OCI-LY1 (cell line): ENCODE results near the gene BLM.

Experiments used
- H2AFZ ChIP-seq: fragments of 200-600 bp; sonication (generic), shearing (Covaris generic); 2 replicates; pipeline ENCODE4 v1.6.0; 2014; ENCODE audit warnings: antibody characterized with exemption, mild to moderate bottlenecking, low read length
- H3F3A ChIP-seq: fragments of 200-600 bp; sonication (generic), shearing (Covaris generic); 2 replicates; pipeline ENCODE4 v1.6.0; 2014; ENCODE audit warnings: mild to moderate bottlenecking, antibody characterized with exemption, low read length, moderate library complexity; ENCODE audit not compliant: insufficient read depth
- H3K27ac ChIP-seq: fragments of 200-600 bp; sonication (generic); 2 replicates; pipeline ENCODE4 v1.5.1; 2014; ENCODE audit warnings: low read length, mixed run types, mild to moderate bottlenecking, low read depth; ENCODE audit not compliant: poor library complexity, severe bottlenecking
- H3K27me3 ChIP-seq: fragments of 200-600 bp; sonication (generic); 2 replicates; pipeline ENCODE4 v1.6.0; 2014; ENCODE audit warnings: antibody characterized with exemption, mild to moderate bottlenecking, low read length, moderate library complexity; ENCODE audit not compliant: insufficient read depth
- H3K36me3 ChIP-seq: fragments of 200-600 bp; sonication (generic); 2 replicates; pipeline ENCODE4 v1.6.1; 2014; ENCODE audit warnings: mild to moderate bottlenecking, antibody characterized with exemption, low read length, moderate library complexity, mixed read lengths; ENCODE audit not compliant: insufficient read depth
- H3K4me1 ChIP-seq: fragments of 200-600 bp; sonication (generic); 2 replicates; pipeline ENCODE4 v1.5.1; 2014; ENCODE audit warnings: mild to moderate bottlenecking, low read length, moderate library complexity; ENCODE audit not compliant: insufficient read depth, severe bottlenecking
- H3K4me2 ChIP-seq: fragments of 200-600 bp; sonication (generic), shearing (Covaris generic); 2 replicates; pipeline ENCODE4 v1.6.1; 2014; ENCODE audit warnings: low read length
- H3K4me3 ChIP-seq: fragments of 200-600 bp; sonication (generic); 2 replicates; pipeline ENCODE4 v1.5.1; 2014; ENCODE audit warnings: low read length, low read depth, mild to moderate bottlenecking, mixed read lengths; ENCODE audit not compliant: poor library complexity, severe bottlenecking
- H3K79me2 ChIP-seq: fragments of 200-600 bp; shearing (Covaris generic); 2 replicates; pipeline ENCODE4 v1.6.1; 2016; ENCODE audit warnings: mixed run types, low read length, mixed read lengths; ENCODE audit not compliant: insufficient read depth
- H3K9ac ChIP-seq: fragments of 200-600 bp; sonication (generic), shearing (Covaris generic); 2 replicates; pipeline ENCODE4 v1.6.1; 2014; ENCODE audit warnings: mild to moderate bottlenecking, low read length, mixed read lengths
- H3K9me2 ChIP-seq: fragments of 200-600 bp; sonication (generic), shearing (Covaris generic); 2 replicates; pipeline ENCODE4 v1.6.1; 2014; ENCODE audit warnings: low read depth, mild to moderate bottlenecking, low read length, mixed read lengths
- H3K9me3 ChIP-seq: fragments of 200-600 bp; shearing (Covaris generic); 2 replicates; pipeline ENCODE4 v1.6.1; 2014; ENCODE audit warnings: low read length, mixed read lengths
- H4K20me1 ChIP-seq: fragments of 200-600 bp; sonication (generic), shearing (Covaris generic); 2 replicates; pipeline ENCODE4 v1.6.0; 2016; ENCODE audit warnings: mild to moderate bottlenecking, low read length; ENCODE audit not compliant: insufficient read depth
- EZH2 ChIP-seq: fragments of 200-600 bp; sonication (generic), shearing (Covaris generic); IDR thresholded peaks from 2 replicates; pipeline ENCODE4 v1.8.0; 2017; ENCODE audit warnings: borderline replicate concordance, mixed run types, mild to moderate bottlenecking, antibody characterized with exemption, low read length, moderate library complexity, mixed read lengths
- TF ChIP-seq, protein P1 (sequence below): fragments of 200-600 bp; sonication (generic), shearing (Covaris generic); IDR thresholded peaks from 2 replicates; pipeline ENCODE4 v1.5.1; 2017; ENCODE audit warnings: mild to moderate bottlenecking, antibody characterized with exemption, low read length, moderate library complexity, mixed read lengths

The BLM gene

GRCh38 chr15:90813796-90814190 lies 96.6 kb downstream of the BLM start:
- H3K9ac ChIP-seq, result no peak overlapping the region
- no peak overlapping the region for H2AFZ ChIP-seq
- TF ChIP-seq, protein P1, sequence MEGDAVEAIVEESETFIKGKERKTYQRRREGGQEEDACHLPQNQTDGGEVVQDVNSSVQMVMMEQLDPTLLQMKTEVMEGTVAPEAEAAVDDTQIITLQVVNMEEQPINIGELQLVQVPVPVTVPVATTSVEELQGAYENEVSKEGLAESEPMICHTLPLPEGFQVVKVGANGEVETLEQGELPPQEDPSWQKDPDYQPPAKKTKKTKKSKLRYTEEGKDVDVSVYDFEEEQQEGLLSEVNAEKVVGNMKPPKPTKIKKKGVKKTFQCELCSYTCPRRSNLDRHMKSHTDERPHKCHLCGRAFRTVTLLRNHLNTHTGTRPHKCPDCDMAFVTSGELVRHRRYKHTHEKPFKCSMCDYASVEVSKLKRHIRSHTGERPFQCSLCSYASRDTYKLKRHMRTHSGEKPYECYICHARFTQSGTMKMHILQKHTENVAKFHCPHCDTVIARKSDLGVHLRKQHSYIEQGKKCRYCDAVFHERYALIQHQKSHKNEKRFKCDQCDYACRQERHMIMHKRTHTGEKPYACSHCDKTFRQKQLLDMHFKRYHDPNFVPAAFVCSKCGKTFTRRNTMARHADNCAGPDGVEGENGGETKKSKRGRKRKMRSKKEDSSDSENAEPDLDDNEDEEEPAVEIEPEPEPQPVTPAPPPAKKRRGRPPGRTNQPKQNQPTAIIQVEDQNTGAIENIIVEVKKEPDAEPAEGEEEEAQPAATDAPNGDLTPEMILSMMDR, result no peak
- no peak for TF ChIP-seq EZH2
- no peak overlapping the region for H3K4me3 ChIP-seq
- H3K4me1 ChIP-seq, result peaks cover 25% of the 10 kb centered on the region
- no peak overlapping the region for H3K4me2 ChIP-seq
- H3K79me2 ChIP-seq, result no peaks in the 10 kb centered on the region
- H3F3A ChIP-seq, result no peaks in the 10 kb centered on the region
- H4K20me1 ChIP-seq, result no peaks in the 10 kb centered on the region
- H3K27me3 ChIP-seq, result no peaks in the 10 kb centered on the region
- H3K9me2 ChIP-seq, result no peaks in the 10 kb centered on the region
- H3K27ac ChIP-seq, result no peak overlapping the region
- H3K36me3 ChIP-seq, result peaks cover 66% of the 10 kb centered on the region
- no peaks in the 10 kb centered on the region for H3K9me3 ChIP-seq

GRCh38 chr15:90814191-90814821 lies 97.2 kb downstream of the BLM start:
- Histone ChIP-seq H2AFZ (no peak overlapping the region), H3K4me3 (no peak overlapping the region), H3K4me2 (no peak overlapping the region), H3K27me3 (no peaks in the 10 kb centered on the region), H3K27ac (no peak overlapping the region), H3K9ac (no peak overlapping the region), H3K9me3 (no peaks in the 10 kb centered on the region), H3K79me2 (no peaks in the 10 kb centered on the region), H3K4me1 (peaks cover 26% of the 10 kb centered on the region), H3K36me3 (peaks cover 61% of the 10 kb centered on the region), H3F3A (no peaks in the 10 kb centered on the region), H3K9me2 (no peaks in the 10 kb centered on the region), H4K20me1 (no peaks in the 10 kb centered on the region)
- TF ChIP-seq, protein P1, result no peak
- no peak for TF ChIP-seq EZH2

- no peaks in the 10 kb centered on the region for H3K9me3 ChIP-seq
- peaks cover 38% of the 10 kb centered on the region for H3K36me3 ChIP-seq
- H3K27ac ChIP-seq, result no peak overlapping the region
- H3K4me3 ChIP-seq, result no peak overlapping the region
- no peaks in the 10 kb centered on the region for H3K27me3 ChIP-seq
- TF ChIP-seq, protein P1, result no peak
- TF ChIP-seq EZH2, result no peak
- H4K20me1 ChIP-seq, result no peaks in the 10 kb centered on the region
- H3K4me1 ChIP-seq, result peaks cover 23% of the 10 kb centered on the region
- no peaks in the 10 kb centered on the region for H3F3A ChIP-seq
- H3K4me2 ChIP-seq, result no peak overlapping the region
- no peaks in the 10 kb centered on the region for H3K79me2 ChIP-seq
- H2AFZ ChIP-seq, result no peak overlapping the region
- H3K9me2 ChIP-seq, result no peaks in the 10 kb centered on the region
- H3K9ac ChIP-seq, result no peak overlapping the region
Observed at GRCh38 chr15:90816401-90817116, 99.4 kb downstream of the BLM start.
